ENCODE results near the gene FAM53A. TPM values are rescaled to one million over a fixed set of nuclear protein-coding genes. Genes with fewer than 3 reads are reported as not detected.

FAM53A gene
- polyA plus RNA-seq, 1 donor: 2.0 TPM

DNA sequence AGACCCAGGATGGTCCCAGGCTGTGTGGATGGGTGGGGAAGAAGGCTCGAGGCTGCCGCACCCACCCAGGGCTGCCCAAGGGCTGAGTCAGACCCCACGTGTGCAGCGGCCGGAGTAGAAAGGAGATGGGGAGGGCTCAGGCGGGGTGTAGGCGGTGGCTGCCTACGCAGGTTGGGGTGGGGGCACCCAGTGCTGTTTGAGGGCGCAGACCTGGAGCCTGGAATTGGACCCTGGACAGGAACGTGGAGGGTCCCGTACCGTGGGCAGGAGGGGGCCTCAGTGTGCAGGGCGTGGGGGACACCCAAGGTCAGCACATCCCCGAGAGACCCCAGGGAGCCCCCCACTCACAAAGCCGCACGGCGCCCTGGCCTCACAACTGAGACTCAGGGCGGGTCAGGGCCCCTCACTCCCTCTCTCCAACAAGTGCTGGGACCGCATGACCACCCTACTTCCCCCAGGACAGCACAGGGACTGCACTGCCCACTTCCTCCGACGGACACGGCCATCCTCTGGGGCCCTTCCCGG lies 79.9 kb downstream of the FAM53A start:
- DNase-seq (ENCODE audit: low read depth): no peak

DNA sequence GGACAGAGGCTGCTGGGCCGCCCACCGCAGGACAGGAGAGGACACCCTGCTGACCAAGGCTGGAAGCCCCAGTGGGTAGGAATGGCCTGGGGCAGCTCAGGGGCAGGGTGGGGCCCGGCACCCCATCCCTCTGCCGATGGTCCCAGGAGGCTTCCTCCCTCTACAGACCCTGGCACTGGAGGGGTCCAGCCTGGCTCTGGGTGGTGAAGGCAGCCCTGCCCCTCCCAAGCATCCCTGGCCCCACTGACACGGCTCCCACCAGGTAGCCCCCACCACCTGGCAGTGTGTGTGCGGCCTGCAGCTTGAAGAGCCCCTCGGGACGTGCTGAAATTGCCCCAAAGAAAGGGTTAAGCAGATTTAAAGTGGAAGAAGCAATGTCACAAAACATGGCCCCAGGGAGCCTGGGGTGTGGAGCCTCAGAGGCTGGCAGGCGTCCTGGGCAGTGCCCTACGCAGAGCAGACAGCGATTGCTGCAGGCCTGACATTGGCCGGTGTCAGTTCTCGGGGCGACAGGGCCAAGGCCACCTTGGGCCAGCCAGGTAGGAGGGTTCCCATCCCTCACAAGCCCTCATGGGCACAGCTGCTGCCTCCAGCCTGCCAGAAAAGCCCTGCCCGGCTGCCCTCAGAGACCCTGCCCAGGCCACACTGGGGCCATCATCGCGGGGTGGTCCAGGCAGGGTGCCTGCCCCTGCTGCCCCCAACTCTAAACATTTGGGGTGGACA lies 80.5 kb downstream of the FAM53A start:
- no peak for DNase-seq (ENCODE audit: low read depth)

DNA sequence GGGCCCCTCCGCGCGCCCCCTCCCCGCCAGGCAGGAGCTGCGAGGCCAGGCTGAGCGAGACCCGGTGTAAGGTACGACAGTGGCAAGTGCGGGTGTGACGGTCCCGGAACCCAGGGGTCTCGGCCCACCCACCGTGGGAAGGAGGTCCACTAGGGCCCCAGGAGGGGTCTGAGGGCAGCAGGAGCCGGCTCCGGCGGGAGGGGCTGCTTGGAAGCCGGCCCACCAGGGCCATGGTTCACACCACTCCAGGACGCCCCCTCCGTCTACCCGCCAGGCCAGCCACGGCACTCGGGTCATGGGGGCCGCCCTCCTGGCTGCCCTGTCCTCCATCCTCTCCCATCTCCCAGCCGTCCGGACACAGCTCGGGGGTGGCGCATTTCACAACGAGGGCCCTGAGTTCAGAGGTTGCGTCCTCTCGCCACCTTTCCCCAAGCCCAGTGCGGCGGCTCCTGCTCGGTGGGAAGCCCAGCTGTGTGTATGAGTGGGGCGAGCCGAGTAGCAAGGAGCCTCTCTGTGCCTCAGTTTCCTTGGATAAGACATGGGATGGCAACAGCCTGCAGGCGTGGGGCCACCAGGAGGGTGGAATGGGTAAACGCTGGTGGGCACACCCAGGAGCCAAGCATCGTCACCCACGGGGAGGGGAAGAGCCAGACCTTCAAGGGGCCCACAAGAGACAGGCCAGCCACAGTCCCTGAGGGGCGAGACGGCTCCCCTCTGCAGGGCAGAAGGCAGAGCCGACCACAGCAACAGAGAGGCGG lies 81.3 kb downstream of the FAM53A start:
- no peak for DNase-seq (ENCODE audit: low read depth)

DNA sequence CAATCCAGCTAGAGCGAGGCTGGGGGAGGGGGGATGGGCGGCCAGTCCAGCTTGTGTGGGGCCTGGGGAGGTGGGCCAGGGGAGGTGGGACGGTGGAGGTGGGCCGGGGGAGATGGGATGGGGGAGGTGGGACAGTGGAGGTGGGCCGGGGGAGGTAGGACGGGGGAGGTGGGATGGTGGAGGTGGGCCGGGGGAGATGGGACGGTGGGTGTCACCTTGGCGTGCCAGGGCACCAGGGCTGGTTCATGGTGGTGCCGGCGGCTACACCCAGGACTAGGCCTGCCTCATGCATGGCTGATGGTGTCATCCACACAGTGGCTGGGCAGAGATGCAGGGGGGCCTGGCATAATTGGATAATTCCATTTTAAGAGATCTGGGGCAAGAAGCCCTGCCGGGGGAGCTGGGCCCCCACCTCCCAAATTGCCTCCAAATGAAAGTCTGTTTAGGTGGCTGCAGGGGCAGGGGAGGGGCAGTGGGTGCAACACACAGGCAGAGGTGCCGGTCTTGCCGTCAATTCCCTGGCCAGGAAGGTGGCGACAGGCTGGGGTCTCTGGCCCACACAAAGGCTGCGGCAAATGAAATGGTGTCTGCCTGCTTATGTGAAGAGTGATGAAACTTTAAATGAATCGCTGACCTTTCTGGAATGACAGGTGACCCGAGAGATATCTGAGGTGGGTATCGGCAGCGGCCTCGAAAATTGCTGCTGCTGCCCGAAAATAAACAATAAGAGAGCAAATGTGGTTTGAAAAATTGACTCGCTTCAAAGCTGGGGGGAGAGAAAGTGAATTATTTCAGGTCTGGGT lies 82.1 kb downstream of the FAM53A start:
- no peak for DNase-seq (ENCODE audit: low read depth)

DNA sequence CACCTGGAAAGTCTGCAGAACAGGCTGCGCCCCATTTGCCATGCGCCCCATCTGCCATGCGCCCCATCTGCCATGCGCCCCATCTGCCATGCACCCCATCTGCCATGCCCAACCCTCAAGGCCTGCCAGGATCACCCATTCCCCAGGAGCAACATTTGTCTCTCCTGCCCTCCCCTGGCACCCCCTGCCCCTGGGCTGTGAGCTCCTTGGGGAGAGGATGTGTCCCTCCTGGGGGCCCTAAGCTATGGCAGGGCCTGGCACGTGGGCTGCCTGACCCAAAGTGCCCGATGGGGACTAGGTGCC lies 82.6 kb downstream of the FAM53A start:
- no peak for DNase-seq (ENCODE audit: low read depth)

DNA sequence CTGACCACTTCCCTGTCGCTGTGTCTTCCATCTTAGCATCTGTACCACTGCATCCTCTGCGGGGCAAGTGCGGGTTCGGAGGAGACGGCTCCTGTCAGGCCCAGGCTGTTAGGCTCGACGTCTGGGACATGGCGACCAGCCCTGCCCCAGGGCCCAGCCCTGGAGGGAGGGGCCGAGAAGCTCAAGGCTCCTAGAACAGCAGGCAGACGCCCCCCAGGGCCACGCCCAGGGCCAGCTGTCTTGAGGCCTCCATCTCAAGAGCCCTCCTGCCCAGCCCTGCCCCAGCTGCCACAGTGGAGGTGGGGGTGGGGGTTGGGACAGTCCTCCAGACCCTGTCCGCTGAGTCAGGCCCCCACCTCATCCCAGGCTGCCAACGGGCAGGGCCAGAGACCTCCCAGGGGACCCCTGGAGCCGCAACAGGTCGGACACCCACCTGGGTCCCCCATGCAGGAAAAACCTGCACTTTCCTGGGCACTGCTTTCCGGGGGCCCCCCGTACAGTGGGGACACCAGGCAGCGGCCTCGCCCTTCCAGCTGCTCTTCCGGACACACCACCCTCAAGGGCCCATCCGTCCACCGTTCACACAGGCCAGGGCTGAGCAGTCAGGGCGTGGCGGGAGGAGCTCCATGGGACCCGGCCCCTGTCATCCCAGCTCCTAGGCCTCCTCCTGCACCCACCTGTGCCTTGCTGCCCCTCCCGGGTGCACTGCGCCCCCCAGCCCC lies 83.1 kb downstream of the FAM53A start:
- DNase-seq (ENCODE audit: low read depth): no peak

DNA sequence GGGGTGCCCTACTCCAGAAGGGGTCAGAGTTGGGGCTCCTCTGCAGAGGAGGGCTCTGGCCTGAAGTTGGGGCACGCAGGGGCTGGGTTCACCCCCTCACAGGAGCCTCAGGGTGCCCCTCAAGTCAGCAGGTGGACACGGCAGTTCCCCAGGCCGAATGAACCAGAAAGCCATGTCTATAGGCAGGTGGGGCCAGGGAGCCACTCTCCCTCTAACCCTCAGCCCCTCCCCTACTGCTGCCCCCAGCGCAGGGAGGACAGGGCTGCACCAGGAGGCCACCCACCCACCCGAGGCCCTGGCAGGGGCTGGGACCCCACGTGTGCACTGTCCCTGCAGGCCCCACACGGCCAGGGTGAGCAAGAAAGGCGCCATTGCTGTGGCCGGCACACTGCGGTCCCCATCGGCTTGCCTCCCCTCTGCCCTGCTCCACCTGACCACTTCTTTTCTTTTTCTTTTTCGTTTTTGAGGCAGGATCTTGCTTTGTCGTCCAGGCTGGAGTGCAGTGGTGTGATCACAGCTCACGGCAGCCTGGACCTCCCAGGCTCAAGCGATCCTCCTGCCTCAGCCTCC lies 83.8 kb downstream of the FAM53A start:
- DNase-seq (ENCODE audit: low read depth): no peak

DNA sequence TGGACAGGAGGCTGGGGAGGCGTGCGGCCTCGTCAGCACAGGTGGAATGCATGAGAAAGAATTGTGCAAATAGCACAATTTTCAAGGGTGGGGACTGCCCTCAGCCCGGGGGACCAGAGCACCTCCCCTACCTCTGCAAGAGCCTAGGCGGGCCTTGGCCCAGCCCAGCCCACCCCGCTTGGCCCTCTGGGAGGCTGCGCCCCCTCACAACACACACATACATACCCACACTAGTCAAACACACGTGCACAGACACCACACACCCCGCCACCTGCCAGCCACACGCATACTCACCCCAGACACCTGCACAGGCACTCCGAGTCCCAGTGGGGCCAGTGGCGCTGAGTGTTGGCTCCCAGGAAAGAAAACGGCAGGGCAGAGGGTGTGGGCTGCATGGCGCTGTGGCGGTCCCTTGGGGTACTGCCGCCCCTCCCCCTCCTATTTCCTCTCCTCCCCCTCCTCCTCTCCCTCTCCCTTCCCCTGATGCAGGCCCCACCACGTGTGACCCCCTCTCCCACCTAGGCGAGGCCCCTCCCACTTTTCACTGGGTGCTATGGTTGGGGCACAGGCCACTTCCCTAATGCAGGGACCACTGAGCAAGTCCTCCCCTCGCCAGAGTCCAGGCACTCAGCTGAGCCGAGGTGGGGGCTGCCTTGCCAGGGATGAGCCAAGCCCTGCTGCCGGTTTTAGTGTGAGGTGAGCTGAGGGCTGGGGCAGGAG lies 84.5 kb downstream of the FAM53A start:
- no peak for DNase-seq (ENCODE audit: low read depth)

DNA sequence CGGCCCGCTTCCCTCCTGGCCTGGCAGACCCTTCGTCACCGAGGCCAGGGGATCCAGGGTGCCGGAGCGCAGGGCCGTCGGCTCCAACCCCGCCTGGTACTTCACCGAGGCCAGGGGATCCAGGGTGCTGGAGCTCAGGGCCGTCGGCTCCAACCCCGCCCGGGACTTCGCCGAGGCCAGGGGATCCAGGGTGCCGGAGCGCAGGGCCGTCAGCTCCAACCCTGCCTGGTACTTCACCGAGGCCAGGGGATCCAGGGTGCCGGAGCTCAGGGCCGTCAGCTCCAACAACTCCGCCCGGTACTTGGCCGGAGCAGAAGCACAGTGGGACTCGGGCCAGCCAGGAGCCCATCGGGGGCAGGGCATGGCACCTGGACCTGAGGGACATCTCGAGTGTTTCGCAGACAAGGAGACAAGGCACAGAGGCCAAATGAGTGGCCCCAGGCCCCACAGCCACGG lies 85.1 kb downstream of the FAM53A start:
- DNase-seq (ENCODE audit: low read depth): no peak

DNA sequence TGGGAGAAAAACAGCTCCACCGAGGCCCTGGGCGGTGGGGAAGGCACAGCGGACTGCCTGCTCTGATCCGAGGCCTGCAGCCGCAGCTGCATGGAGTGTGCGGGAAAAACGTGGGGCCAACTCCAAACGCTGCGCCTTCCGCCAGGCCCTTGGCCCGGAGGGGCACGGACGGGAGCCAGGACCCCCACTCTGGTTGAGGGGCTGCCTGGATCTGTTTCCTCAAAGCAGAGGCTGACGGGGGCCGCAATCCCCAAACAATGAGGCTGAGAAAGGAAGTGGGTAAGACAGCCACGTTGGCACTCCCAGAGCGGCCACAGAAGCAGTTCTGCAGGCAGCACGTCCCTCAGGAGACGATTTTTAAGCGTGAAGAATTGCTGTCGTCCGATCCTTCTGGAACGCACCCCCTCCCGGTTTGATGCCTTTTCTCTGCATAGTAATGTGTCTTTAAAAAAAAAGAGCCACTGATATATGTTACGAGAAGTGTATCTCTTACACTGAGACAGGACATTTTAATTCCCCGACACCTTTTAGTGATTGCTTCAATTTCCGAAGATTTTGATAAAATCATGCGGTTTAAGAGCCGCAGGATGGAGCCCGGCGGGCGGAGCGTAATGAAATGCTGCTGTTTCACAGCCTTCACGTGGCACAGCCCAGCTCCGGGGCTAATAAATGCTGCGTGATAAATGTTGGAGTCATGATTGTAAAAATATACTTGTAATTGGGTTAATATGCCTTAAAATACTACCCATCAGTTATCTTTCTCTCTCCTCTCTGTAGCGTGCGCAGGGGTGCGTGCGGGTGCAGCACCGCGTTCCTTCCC lies 85.7 kb downstream of the FAM53A start:
- no peak for DNase-seq (ENCODE audit: low read depth)

DNA sequence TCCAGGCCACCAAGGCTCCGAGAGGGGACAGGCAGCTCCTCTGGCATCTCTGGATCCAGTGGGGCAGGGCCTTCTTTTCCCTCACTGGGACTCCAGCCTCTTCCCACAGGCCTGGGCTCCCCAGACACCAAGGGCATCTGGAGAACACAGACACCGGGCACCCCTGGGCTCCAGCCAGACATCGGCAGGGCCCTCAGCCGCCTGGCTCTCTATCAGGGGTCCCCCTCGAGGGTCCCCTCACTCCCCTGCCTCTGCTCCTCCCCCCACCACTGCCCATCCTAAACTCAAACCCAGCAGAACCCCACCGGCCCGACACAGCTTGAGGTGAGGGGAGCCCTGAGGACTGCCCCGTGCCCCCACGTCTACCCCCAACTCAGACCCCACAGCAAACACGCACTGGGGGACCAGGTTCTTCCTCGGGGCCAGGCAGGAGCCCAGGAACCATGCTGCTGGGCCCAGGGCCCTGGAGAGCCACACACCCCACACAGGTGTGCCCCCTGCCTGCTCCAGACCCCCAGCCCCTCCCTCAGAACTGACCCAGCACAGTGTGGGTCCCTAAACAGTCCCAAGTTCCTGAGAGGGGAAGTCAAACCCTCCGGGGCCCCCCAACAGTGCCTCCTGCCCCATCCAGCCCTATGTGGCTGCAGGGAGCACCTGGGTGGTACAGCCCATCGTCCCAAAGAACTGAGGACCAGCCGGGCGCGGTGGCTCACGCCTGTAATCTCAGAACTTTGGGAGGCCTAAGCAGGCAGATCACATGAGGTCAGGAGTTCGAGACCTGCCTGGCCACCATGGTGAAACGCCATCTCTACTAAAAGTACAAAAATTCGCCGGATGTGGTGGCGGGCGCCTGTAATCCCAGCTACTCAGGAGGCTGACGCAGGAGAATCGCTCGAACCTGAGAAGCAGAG lies 86.8 kb downstream of the FAM53A start:
- no peak for DNase-seq (ENCODE audit: low read depth)

DNA sequence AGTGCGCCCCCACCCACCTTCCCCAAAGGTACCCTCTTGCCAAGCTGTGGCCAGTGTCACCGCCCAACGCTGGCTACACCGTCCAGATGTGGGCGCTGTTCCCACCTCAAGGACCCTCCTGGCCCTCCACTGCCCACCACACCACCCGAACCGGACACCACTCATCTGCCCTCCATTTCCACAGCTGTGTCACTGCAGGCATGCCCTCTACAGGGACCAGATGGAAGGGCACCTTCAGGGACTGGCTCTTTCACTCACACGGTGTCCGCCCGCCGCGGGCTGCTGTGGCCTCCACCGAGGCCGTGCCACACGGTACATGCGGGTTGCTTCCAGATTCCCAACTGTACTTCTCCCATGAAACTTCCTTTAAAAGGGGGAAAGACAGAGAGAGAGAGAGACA lies 87.7 kb downstream of the FAM53A start:
- DNase-seq (ENCODE audit: low read depth): no peak

DNA sequence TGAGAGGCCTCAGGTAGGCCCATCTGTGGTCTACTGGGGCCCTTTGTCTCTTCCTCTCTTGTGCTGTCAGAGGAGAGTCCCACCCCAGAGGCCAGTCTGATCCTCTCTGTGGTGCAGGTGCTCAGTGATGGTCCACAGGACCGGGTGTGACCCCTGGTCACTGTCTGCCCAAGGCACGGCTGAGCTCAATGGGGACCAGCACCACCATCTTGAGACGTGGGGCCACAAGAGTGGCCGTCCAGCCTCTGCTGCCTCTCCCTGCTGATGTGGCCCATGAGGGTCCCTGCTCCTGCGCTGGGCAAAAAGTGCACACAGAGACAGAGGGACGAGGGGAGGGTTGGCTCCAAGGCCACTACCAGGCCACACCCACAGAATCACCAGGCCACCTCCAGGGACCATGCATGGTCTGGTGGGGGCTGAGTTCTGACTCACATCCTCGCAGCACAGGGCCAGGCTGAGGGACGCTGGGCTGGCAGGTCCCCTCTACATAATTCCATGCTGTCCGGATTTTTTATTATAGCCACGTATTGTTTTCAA lies 88.3 kb downstream of the FAM53A start:
- no peak for DNase-seq (ENCODE audit: low read depth)

DNA sequence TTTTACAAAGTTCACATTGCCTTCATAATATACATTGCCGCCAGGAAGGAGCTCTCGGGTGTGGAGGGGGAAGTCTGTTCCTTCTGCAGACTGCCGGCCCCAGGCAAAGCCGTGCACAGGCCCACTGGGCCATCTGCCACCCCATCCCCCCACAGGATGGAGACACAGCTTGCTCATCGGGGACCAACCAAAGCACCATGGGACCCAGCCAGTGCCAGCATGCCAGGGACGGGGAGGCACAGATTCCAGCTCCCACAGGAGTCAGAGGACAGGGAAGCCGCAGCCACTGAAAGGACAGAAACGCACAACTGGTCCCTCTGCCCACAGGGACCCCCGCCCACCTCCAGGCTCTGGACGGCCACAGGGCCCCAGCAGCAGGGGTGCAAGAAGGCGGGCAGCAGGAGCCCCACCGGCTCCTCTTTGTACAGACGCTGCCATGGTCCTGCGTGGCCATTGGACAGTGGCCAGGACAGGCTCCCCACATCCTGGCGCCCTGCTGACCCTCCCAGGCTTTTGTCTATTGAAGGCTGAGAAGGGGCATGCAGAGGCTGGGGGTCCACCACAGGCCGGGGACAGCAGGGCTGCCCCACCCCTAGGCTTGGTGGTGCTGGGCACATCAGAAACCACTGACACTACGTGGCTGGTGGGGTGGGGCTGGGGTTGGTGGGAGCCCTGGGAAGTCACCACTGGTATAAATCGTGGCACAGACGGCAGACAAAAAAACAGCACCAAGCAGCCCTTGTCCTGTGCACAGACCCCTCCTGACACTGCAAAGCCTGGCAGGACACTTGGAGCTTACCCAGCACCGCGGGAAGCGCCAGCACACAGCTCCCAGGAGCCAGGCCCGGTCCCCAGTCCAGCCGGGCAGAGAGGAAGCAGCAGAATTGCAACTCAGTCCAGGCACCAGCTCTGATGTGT lies 89.0 kb downstream of the FAM53A start:
- DNase-seq (ENCODE audit: low read depth): no peak

DNA sequence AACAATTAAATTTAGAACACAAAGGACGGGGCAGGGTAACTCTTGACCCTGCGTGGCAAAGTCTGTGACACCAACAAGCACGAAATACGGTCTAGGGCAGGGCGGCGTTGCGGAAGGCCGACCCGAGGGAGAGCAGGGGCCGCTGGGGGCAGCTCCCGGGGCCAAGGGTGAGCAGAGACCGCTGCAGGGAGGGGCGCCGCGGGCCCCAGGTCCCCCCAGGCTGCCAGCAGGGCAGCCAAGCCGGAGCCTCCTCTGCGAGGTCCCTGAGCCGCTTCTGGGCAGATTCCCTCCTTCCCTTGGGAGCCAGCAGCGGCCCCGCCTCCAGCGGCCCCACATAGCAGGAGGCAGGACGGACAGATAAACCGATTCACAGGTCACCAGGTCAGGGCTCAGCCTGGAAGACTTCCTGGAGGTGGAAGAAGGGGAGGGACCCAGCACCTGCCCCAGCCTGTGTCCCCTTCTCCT lies 90.2 kb downstream of the FAM53A start:
- no peak for DNase-seq (ENCODE audit: low read depth)

DNA sequence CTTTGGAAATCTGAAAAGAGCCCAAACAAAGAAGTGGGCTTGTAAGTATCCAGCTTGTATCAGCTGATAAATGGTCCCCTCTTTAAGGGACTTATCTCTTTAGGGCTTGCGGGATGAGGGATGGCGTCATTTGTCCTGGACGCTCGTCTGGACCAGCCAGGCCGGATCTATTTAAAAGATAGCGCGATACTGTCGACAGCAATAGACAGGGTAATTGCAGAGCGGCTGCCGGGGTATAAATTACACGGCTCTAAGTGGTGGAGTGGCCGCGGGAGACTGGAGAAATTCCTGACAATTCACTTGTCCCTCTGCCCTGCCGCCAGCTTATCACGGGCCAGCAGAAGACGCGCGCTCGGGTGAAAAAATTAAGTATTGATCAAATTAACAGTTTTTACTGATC lies 90.7 kb downstream of the FAM53A start:
- no peak for DNase-seq (ENCODE audit: low read depth)

DNA sequence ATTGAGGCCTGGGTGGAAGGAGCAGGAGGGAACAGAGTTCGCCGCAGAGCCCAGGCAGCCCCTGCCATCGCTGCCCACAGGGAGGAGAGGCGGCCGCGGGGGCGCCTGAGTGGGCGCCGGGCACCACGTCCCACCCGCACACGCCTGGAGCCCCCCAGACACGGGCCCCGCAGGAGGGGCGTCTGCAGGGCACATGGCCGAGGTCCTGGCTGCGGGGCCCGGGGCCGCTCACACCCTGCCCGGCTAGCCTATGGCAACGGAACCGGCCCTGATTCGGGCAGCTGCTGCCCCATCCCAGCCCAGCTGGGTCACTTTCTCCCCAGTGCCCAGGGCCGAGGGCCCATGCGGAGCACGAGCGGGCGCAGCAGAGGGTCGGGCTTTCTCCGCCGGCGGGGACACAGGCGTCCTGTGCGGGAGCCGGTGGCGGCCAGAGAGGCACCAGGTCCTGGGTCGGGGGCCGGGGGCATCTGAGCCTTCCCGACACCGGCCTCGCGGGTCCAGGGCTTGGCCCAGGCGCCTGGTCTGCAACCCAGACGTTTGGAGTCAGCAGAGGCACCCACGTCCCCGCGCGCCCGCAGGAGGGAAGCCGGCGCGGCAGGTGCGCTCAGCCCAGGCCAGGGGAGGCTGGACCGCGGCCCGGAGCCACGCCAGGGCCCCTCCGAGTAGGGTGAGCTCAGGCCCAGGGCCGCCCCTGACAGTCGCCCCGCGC lies 91.2 kb downstream of the FAM53A start:
- DNase-seq (ENCODE audit: low read depth): no peak

All from forelimb muscle (tissue), 1 donor.